ENCODE data around the gene MFSD11.
"Not testable (repeated sequence)": the region's sequence is repeated elsewhere in the genome, so short reads cannot be mapped to it uniquely, and the experiment has no call there.

MFSD11 gene

GRCh38 chr17:76738468-76738850 lies 540 bp downstream of the MFSD11 start:
- no peak for DNase-seq (ENCODE audit: low read depth)
- TF ChIP-seq CTCF (IDR thresholded peaks at IDR 0.05; ENCODE audit: low read depth, low read length, missing control alignments) = no peak
- H3K4me3 ChIP-seq (ENCODE audit: low read depth, low read length) = peak overlapping the region; percentile 93
- in situ Hi-C loops (cut with HindIII; ENCODE audit: low sequenced_read_pairs) = loop anchor here (25.0 kb wide), 1 partner anchor 176 kb away; a partner anchor contains a TSS

GRCh38 chr17:76739568-76740115 lies 1.7 kb downstream of the MFSD11 start:
- in situ Hi-C loops (cut with HindIII; ENCODE audit: low sequenced_read_pairs) = loop anchor here (25.0 kb wide), 1 partner anchor 177 kb away; a partner anchor contains a TSS
- DNase-seq (ENCODE audit: low read depth); H3K4me3 ChIP-seq (ENCODE audit: low read depth, low read length): not testable (repeated sequence)

- DNase-seq (ENCODE audit: low read depth) = no peak
- TF ChIP-seq CTCF (IDR thresholded peaks at IDR 0.05; ENCODE audit: low read depth, low read length, missing control alignments) = no peak
- no peak overlapping the region for H3K4me3 ChIP-seq (ENCODE audit: low read depth, low read length)
- in situ Hi-C loops (cut with HindIII; ENCODE audit: low sequenced_read_pairs) = loop anchor here (25.0 kb wide), 1 partner anchor 178 kb away; a partner anchor contains a TSS
Measured at GRCh38 chr17:76740329-76741118, 2.6 kb downstream of the MFSD11 start.

- TF ChIP-seq CTCF (IDR thresholded peaks at IDR 0.05; ENCODE audit: low read depth, low read length, missing control alignments) = no peak
- no peak for DNase-seq (ENCODE audit: low read depth)
- H3K4me3 ChIP-seq (ENCODE audit: low read depth, low read length) = no peak overlapping the region
- in situ Hi-C loops (cut with HindIII; ENCODE audit: low sequenced_read_pairs) = loop anchor here (25.0 kb wide), 1 partner anchor 181 kb away; a partner anchor contains a TSS
Measured at GRCh38 chr17:76742958-76743357, 5.0 kb downstream of the MFSD11 start.

GRCh38 chr17:76744747-76745146 lies 6.8 kb downstream of the MFSD11 start:
- no peak for DNase-seq (ENCODE audit: low read depth)
- no peak for TF ChIP-seq CTCF (IDR thresholded peaks at IDR 0.05; ENCODE audit: low read depth, low read length, missing control alignments)
- no peak overlapping the region for H3K4me3 ChIP-seq (ENCODE audit: low read depth, low read length)
- in situ Hi-C loops (cut with HindIII; ENCODE audit: low sequenced_read_pairs) = loop anchor here (25.0 kb wide), 1 partner anchor 182 kb away; a partner anchor contains a TSS

- not testable (repeated sequence) for DNase-seq (ENCODE audit: low read depth); H3K4me3 ChIP-seq (ENCODE audit: low read depth, low read length)
- in situ Hi-C loops (cut with HindIII; ENCODE audit: low sequenced_read_pairs) = loop anchor here (25.0 kb wide), 1 partner anchor 183 kb away; a partner anchor contains a TSS
Measured at GRCh38 chr17:76745785-76746184, 7.9 kb downstream of the MFSD11 start.

GRCh38 chr17:76747716-76748363 lies 9.9 kb downstream of the MFSD11 start:
- in situ Hi-C loops (cut with HindIII; ENCODE audit: low sequenced_read_pairs) = loop anchor here (25.0 kb wide), 1 partner anchor 186 kb away; a partner anchor contains a TSS
- TF ChIP-seq CTCF (IDR thresholded peaks at IDR 0.05; ENCODE audit: low read depth, low read length, missing control alignments) = no peak
- H3K4me3 ChIP-seq (ENCODE audit: low read depth, low read length) = no peak overlapping the region
- no peak for DNase-seq (ENCODE audit: low read depth)
